Measurements from ENCODE around the gene MR1. TPM values are rescaled to one million over a fixed set of nuclear protein-coding genes. Genes with fewer than 3 reads are reported as not detected.
A peak's percentile ranks its signal among the peaks of the same experiment; 100 is the strongest.

MR1 gene
- 12.4 and 14.8 TPM in 2 replicates for total RNA-seq (2014; rRNA removed; shearing (Covaris generic))
- polyA plus RNA-seq (2015; cell fraction: cytosol; rRNA removed) = 10.7 and 11.0 TPM in 2 replicates
- polyA plus RNA-seq (2015; cell fraction: nucleus; rRNA removed) = 1.6 and 6.5 TPM in 2 replicates

DNA sequence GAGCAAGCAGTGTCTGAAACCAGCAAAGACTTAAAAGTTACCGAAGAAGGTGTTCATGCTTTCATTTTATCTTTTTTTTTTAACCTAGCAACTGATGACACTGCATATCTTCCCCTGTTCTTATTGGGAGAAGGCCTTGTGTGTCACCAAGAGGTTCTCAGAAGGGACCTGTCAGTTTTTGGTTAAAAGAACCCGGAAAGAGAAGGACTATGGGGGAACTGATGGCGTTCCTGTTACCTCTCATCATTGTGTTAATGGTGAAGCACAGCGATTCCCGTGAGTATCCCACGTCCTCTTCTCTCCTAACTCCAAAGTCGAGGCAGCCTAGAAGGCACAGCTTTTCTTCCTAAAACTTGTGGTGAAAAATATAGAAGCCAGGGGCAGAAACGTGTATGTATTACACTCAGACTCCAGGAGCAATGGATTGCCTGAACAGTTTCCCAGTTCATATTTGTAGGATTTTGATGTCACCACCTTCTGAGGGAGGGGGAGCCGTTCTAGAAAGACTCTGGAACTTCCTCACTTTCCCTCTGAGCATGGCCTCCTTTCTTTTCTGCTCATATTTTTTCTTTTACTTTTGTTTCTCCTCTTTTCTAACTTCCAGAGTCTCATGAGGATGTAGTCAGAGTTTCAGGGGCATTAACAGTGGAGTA is at the start of gene MR1:
Gene MR1, plus strand, starts transcription at position 185 of the 653 bp plus-strand sequence. Its CDS starts 25 bp downstream, at position 210.
- in situ Hi-C loops (cut with HindIII; ENCODE audit: low pct_unique_long_range_greater_than_20kb, low sequenced_read_pairs) = loop anchor here (10.0 kb wide), 1 partner anchor 111 kb away; no protein-coding TSS in a partner anchor
- DNase-seq (ENCODE audit: low read depth, low spot score) = peak; percentile 93

GRCh38 chr1:180988253-180988752 is 45.5 kb upstream of the MR1 start:
- peak; percentile 69 for DNase-seq (ENCODE audit: low read depth, low spot score)
- in situ Hi-C loops (cut with HindIII; ENCODE audit: low pct_unique_long_range_greater_than_20kb, low sequenced_read_pairs) = no loop called here

- in situ Hi-C loops (cut with HindIII; ENCODE audit: low pct_unique_long_range_greater_than_20kb, low sequenced_read_pairs) = no loop called here
- peak; percentile 19 for DNase-seq (ENCODE audit: low read depth, low spot score)
Measured at GRCh38 chr1:180994262-180994661, 39.5 kb upstream of the MR1 start.

- no peak for DNase-seq (ENCODE audit: low read depth, low spot score)
- in situ Hi-C loops (cut with HindIII; ENCODE audit: low pct_unique_long_range_greater_than_20kb, low sequenced_read_pairs) = no loop called here
Measured at GRCh38 chr1:180997843-180998504, 35.8 kb upstream of the MR1 start.

GRCh38 chr1:181001091-181001780 is 32.5 kb upstream of the MR1 start:
- in situ Hi-C loops (cut with HindIII; ENCODE audit: low pct_unique_long_range_greater_than_20kb, low sequenced_read_pairs) = no loop called here
- DNase-seq (ENCODE audit: low read depth, low spot score) = no peak

DNA sequence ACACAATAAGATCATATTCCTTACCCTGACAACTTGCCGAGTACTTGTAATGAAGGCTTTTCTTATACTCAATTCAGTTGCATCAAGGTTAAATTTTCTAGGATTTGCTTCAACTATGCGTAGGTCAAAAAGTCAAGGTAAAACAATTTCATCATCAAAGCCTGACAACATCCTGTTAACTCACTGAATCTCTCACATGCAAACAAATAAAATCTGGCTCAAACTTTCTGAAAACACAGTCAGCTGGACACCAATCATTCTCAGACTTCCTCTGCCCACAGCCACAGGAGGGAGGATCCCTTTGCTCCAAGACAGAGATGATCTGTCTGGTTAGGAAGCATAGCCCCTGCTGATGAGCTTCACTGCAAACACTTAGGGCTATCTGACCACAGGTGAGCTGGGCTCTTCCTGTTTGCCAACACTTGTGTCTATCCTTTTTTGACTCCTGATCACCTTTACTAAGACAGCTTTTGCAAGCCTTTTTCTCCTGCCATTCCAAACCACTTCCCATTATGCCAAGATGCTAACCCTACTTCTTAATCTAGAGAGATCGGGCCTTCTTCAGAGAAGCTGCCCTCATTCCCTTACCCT is 31.1 kb upstream of the MR1 start:
- in situ Hi-C loops (cut with HindIII; ENCODE audit: low pct_unique_long_range_greater_than_20kb, low sequenced_read_pairs) = no loop called here
- no peak for DNase-seq (ENCODE audit: low read depth, low spot score)

GRCh38 chr1:181010789-181011188 is 23.0 kb upstream of the MR1 start:
- in situ Hi-C loops (cut with HindIII; ENCODE audit: low pct_unique_long_range_greater_than_20kb, low sequenced_read_pairs) = no loop called here
- DNase-seq (ENCODE audit: low read depth, low spot score) = no peak

DNA sequence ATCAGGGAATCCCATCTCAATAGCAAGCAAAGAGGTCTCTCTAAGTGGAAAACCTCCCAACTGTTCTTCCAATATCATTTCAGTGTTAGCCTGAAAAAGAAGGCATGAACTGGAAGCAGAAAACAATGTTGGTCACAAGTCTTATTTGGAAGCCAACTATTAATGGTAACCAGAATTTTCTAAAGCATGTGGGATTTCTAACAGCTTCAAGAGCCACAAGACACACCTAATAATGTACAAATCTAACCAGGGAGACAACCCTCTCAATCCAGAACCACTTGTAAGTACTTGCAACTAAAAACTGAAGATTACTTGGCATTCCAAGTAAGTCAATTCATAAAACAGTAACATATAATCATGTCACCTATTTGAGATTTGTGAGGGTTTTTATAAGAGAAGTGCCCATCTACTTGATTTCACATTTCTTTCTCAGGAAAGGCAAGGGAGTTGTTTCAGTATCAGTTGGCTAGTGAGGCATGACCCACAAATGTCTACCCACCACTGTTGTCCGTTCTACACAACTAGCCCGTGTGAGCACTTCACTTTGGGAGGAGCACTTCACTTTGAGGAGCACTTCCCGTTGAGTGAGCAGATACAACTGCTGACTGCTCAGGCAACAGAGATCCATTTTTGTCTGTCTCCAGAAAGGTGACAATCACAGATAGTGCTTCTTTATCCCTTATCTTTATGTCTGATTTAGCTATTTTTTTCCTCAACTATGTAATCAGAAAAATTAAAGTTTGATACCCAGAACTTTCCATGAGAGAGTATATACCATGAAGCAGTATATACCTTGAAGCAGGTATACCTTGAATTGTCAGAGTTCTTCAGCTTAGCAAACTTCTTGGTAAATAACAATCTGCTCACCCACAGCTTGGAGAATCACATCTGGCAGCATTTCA is 22.2 kb upstream of the MR1 start:
- no peak for DNase-seq (ENCODE audit: low read depth, low spot score)
- in situ Hi-C loops (cut with HindIII; ENCODE audit: low pct_unique_long_range_greater_than_20kb, low sequenced_read_pairs) = no loop called here

GRCh38 chr1:181012203-181012745 is 21.5 kb upstream of the MR1 start:
- in situ Hi-C loops (cut with HindIII; ENCODE audit: low pct_unique_long_range_greater_than_20kb, low sequenced_read_pairs) = no loop called here

GRCh38 chr1:181013144-181013543 is 20.6 kb upstream of the MR1 start:
- no peak for DNase-seq (ENCODE audit: low read depth, low spot score)
- in situ Hi-C loops (cut with HindIII; ENCODE audit: low pct_unique_long_range_greater_than_20kb, low sequenced_read_pairs) = no loop called here

More at GRCh38 chr1:181012203-181012745, 21.5 kb upstream of the MR1 start:
- no peak for DNase-seq (ENCODE audit: low read depth, low spot score)

GRCh38 chr1:181014477-181015250 is 19.1 kb upstream of the MR1 start:
- in situ Hi-C loops (cut with HindIII; ENCODE audit: low pct_unique_long_range_greater_than_20kb, low sequenced_read_pairs) = no loop called here
- DNase-seq (ENCODE audit: low read depth, low spot score) = no peak

GRCh38 chr1:181015251-181015615 is 18.6 kb upstream of the MR1 start:
- in situ Hi-C loops (cut with HindIII; ENCODE audit: low pct_unique_long_range_greater_than_20kb, low sequenced_read_pairs) = no loop called here
- DNase-seq (ENCODE audit: low read depth, low spot score) = no peak

- in situ Hi-C loops (cut with HindIII; ENCODE audit: low pct_unique_long_range_greater_than_20kb, low sequenced_read_pairs) = no loop called here
- no peak for DNase-seq (ENCODE audit: low read depth, low spot score)
Measured at GRCh38 chr1:181016563-181016962, 17.2 kb upstream of the MR1 start.

DNA sequence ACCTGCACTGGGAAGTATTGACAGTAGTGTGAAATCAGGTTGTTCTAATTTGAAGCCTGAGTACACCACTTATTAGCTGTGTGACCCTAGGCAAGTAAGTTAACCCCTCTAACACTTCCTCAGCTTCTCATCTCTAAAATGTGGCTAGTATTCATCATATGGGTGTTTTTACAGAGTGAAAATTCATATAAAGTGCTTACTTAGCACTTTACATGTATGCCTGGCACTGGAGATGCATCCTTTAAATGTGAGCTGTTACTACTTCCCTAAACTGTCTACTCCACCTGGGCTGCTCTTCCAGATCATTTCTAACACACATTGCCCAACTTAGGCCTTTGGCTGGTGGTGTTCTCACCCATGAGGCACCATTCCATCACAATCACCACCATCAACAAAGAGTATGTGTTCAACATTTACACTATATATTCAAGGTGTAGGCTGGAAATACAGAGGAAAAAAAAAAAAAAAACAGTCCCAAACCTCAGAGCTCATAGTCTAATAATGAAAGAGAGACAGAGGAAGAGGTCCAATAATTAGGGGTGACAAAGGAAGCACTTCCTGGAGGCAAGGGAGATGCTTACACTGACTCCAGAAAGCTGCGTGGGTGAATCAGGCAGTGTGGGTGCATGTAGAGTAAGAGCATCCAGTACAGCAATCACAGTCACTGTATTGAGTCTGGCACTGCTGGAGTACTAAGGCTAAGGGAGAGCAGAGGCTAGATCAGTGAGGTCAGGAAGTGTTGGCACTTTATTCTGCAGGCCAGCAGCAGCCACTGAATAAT is 14.7 kb upstream of the MR1 start:
- in situ Hi-C loops (cut with HindIII; ENCODE audit: low pct_unique_long_range_greater_than_20kb, low sequenced_read_pairs) = no loop called here
- no peak for DNase-seq (ENCODE audit: low read depth, low spot score)

DNA sequence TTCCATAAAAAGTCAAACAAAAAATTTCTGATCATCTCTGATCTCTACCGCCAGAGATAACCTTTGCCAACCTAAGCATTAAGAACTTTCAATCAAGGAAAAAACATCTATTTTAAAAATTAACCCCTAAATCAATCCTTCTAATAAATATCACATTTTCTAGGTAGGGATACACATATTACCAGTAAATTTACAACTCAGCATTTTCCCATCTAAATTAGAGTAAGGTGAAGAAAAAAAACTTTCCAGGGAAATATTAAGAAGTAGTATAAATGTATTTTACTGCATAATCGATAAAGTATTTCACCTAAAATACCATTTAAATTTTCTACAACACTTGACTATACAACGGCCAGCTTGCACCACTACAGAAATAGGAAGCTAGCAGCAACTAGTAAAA is 12.6 kb upstream of the MR1 start:
- in situ Hi-C loops (cut with HindIII; ENCODE audit: low pct_unique_long_range_greater_than_20kb, low sequenced_read_pairs) = no loop called here
- DNase-seq (ENCODE audit: low read depth, low spot score) = no peak

All from SK-MEL-5 (cell line).